CD4-positive, alpha-beta T cell treated with Interleukin-21 for 1 hour (primary cell): ENCODE measurements around the gene PYROXD2.
"Not testable (repeated sequence)": the region's sequence is repeated elsewhere in the genome, so short reads cannot be mapped to it uniquely, and the experiment has no call there.

Experiments used
- DNase-seq: peaks from one replicate; pipeline ENCODE4 v3.0.0-alpha.2; 2020

PYROXD2 gene

DNA sequence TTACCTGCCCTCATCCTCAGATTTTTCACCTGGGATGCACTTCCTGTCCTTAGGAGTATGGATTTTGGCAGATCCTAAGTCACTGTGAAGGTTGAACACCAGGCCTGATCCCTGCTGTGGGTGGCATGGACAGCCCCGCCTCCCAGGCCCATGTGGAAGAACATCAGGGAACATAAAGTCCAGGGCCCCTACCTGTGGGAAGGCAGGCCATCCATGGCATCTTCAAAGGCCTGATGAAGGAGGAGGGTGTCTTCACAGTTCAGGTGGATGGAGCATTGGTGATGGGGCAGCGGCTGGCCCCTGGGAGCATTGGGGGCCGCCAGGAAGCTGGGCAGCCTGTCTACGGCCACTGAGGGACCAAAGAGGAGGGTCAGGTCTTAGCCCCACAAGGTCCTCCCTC lies 24.6 kb downstream of the PYROXD2 start:
- no peak for DNase-seq

DNA sequence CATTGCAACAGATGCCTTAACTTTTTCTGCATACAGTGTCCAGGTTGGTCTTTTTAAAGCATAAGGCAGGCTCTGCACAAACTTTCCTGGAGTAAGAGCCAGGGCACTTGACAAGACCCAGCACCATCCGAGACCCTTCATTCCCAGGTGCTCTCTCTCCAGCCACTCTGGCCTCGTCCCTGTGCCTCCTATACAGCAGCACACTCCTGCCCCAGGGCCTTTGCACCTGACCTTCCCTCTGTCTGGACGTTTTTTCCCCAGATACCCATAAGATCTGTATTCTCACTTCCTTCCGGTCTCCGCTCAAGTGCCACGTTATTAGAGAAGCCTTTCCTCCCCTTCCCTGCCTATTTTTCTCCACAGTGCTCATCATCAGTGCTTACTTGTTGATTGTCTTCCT lies 25.6 kb downstream of the PYROXD2 start:
- DNase-seq, result no peak

DNA sequence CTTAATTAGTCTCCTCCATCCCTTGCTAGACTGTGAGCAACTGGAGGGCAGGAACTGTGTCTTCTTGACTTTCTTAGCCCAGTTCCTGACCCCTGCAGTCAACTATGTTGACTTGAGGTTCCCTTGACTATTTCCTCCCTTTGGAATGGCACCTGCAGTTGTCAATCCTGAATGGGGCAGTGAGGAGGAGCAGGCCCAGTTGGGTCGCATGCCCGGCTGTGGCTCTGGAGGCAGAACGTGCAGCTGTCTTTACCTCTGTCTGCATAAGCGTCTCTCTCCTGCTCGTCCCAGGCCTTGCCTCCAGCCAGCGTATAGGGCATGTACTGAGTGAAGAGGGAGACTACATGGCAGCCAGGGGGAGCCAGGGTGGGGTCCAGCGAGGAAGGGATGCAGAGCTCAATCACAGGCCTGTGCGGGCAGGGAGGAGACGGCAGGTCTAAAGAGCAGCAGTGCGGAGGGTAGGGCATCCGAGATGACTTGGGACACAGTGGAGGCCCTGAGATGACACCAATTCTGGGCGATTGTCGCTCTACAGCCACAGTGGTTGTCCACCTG lies 26.8 kb downstream of the PYROXD2 start:
- DNase-seq, result no peak

DNA sequence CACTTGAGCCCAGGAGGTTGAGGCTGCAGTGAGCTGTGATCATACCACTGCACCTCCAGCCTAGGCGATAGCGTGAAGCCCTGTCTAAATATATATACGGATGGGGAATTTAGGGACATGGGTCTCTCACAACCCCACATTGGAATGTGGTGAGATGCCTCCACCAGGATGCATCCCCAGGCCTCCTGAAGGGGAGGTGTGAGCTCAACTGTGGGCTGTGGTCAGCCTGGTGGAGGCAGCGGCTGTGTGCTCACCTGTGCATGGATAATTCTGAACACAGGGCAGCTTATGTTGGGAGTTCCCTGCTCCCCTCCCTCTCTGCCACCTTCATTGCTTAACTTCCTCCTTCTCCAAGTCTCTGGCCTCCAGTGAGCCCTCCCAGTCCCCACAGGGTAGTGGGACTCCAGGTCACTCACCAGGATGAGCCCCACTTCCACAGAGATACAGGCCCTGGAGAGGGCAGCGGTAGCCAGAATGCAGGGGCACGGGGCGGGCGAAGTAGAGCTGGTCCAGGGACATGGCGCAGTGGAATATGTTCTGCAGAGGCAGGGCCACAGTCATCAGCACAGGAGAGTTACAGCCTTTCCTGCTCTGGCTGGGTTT lies 30.4 kb downstream of the PYROXD2 start:
- DNase-seq, result no peak

DNA sequence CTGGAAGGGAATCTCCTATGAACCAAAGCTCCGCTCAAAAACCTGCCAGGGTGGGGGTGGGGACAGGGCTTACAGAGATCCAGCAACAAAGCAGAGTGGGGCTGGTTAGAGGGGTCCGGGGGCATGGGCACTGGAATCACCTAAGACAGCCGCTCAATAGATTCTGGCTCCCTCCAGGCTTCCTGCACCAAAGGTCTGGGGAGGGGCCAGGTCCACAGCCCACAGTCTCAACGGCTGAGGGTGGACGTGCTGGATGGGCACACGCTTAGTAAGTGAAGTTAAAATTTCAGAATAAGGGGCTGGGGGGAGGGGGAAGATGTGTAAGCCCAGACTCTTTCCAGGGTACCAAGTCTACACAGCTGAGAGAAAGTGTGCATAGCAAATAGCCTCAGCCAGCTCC lies 31.1 kb downstream of the PYROXD2 start:
- DNase-seq, result no peak

DNA sequence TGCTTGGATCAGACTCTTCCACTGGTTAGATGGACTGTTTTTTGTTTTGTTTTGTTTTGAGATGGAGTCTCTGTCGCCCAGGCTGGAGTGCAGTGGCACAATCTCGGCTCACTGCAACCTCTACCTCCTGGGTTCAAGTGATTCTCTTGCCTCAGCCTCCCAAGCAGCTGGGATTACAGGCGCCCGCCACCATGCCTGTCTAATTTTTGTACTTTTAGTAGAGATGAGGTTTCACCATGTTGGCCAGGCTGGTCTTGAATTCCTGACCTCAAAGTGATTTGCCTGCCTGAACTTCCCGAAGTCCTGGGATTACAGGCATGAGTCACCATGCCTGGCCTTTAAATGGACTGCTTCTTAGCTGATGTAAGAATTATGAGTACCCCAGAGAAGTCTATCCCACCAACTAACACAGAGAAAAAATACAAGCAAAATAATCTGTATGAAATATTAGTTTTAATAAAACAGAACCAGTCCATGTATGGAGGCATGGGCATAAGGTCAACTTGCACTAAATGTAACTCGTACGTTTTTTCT lies 31.8 kb downstream of the PYROXD2 start:
- not testable (repeated sequence) for DNase-seq

DNA sequence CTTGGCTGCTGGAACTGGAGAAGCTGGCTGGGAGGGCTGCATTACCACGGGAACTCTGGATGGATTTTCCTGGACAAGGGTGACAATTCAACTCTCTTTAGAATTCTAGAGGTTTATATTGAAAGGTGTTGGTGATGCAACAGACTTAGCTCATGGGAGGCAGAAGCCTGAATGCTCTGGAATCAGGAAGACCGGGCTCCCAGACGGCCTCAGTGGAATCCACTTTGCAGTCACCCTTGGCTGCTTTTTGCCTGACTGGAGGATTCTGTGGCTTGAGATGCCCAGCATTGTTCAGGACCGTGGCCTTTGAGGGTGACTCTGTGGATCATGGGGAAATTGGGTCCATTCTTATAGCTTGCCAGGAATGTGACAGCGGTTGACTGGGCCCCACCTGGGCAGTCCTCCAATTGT lies 32.3 kb downstream of the PYROXD2 start:
- DNase-seq, result no peak

DNA sequence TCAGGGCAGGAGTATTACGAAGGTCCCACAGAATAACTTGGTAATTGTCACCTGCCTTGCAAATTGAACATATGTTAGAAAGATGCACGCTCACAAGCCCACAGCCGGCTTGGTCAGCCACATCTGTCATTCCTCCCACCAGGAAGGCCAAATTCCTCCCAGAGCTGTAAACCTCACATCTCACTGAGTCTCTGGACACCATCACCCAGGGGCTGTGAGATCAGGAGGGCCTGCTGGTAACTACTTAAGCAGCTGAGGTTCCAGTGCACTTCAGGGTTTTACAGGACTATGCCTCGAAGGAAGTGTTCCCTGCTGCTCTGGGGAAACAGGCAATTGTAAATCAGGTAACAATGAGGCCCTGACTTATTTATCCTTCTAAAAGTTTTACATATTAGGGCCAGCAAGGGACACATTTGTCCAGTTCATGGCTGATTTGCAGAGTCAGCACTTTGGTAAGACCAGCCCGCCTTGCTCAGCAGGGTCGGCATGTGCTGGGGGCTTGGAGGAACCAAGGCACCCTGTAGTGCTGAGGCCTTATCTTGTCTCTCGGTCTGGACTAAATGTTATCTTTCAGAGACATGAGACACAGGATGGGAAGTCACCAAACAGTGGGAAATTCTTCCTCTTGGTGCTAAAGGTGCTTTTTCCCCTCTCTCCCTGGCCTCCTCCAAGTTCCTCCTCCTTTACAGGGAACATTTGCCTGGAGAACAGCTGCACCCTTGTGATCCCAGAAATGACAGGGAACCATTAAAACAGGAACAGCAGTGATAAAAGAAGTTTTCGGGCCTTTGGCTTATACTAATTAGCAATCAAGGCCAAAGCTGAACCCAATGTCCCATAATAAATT lies 34.3 kb downstream of the PYROXD2 start:
- DNase-seq, result no peak

DNA sequence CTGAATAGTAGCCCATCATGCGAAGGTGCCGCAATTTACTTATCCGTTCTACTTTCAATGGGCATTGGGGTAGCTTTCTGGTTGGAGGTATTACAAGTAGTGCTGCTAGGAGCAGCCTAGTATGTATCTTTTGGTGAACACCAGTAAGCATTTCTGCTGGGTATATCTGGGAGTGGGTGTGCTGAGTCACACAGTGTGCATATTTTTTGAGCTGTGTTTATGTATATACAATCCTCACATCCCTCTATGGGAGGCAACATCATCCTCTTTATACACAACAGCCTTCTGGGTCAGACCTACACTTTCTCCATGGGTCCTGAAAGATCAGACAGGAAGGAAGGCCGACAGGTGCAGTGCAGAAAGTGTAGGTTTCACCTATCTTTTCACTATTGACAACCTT lies 36.3 kb downstream of the PYROXD2 start:
- no peak for DNase-seq

DNA sequence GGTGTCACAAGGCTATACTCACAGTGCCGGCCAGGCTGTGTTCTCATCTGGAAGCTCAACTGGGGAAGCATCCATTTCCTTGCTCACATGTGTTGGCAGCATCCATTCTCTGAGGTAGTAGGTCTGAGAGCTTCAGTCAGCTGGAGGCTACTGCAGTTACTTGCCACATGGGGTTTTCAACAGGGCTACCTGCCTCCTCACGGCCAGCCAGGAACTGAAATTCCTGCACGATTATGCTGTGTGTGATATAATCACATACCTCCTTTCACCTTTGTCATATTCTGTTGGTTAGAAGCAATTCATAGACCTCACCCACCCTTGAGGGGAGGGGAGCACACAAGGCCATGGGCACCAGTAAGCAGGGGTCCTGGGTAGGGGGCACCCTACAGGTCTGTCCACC lies 37.4 kb downstream of the PYROXD2 start:
- DNase-seq, result no peak

DNA sequence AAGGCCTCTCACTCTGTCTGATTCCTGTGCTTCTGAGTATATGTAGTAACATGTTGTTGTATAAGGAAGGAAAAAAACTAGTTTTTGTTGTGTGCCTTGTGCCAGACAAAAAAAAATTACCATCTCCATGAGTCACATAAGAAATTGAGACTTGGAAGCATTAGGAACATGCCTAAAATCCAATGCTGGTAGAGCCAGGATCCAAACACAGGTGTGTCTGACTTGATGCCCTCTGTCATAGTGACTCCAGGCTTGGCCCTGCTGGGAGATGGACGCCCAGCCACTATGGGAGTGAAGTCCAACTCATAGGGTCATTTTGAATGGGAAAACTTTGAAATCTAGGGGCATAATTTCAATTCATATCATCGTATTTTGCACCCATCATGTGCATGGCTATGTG lies 38.0 kb downstream of the PYROXD2 start:
- no peak for DNase-seq

DNA sequence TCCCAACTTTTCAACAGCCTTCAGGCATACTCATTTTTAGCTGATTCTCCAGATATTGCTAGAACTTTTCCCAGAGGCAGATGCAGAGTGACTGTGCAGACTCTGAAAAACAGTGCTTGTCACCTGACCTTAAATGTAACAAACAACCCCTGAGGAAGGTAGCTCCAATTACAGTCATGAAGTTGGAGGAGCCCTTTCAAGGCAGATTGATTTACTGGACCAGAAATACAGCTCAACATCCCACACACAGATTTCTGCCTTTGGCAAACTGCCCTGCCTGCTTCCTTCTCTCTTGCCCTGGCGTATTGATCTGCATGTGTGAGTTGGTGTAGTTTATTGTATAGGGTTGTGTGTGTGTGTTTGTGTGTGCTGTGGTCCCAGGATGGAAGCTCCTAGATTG lies 38.5 kb downstream of the PYROXD2 start:
- no peak for DNase-seq

DNA sequence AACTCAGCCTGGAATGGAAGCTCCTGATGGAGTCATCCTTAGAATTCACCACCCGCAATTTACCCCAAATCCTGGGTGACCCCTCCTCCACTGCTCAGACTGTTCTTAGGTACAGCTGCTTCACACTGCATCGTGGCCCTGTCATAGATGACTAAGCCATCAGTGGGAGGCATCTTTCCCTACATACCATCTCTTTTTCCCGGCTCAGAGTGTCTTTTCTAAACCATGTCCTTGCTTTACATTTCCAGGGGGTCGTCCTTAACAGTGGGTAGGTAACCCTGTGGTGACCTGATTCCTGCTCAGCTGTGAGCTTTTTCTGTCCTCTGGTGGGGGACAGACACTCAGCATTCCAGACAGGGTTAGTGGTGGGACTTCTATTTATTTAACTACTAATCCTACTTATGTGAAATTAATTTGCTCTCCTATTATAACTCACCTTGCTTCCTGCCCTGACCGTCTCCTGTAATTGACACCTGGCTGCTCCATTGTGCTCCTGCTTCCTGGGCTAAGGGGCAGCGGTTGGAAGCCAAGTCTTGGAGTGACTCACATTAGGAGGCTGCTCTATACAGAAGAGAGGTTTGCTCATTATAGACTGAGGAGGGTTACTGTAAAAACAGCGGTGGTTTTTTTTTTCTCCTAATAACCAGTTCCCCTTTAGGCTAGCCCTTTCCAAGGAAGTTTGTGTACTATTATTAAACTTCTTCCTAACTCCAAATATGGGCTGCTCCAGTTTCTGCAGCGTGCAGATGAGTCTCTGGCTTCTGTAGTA lies 40.6 kb downstream of the PYROXD2 start:
- DNase-seq, result no peak

DNA sequence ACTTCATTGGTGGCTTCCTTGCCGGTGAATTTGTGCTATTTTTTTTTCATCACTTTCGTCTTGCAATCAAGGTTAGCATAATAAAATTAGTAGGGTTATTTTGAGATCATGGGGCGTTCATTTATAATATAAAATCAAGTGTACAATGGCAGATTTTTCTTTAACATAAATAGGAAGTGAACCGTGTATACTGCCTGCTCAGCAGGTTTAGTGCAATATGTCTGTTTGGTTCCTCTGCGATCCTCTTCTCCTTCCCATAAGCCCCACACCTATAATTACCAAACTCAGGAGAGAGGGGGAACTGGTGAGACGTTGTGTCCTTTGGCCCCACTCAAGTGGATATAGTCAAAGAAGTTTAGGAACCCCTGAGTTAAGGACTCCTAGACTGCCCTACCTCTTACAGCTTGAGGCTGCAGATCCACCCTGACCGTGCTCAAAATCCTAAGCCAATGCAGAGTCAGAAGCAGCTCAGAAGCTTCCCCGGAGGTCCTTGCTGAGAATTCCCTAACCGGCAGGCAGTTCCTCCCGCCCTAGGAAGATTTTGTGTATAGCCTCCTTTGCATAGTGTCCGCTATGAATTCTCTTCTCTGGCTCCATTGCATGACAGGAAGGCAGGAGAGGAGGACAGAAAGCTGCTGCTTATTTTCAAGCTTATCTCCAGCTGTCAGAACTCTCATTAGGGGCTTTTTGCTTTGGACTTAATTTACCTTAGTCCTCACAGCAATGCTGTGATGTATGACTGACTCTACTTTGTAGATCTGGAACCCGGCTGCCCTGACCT lies 41.5 kb downstream of the PYROXD2 start:
- no peak for DNase-seq

DNA sequence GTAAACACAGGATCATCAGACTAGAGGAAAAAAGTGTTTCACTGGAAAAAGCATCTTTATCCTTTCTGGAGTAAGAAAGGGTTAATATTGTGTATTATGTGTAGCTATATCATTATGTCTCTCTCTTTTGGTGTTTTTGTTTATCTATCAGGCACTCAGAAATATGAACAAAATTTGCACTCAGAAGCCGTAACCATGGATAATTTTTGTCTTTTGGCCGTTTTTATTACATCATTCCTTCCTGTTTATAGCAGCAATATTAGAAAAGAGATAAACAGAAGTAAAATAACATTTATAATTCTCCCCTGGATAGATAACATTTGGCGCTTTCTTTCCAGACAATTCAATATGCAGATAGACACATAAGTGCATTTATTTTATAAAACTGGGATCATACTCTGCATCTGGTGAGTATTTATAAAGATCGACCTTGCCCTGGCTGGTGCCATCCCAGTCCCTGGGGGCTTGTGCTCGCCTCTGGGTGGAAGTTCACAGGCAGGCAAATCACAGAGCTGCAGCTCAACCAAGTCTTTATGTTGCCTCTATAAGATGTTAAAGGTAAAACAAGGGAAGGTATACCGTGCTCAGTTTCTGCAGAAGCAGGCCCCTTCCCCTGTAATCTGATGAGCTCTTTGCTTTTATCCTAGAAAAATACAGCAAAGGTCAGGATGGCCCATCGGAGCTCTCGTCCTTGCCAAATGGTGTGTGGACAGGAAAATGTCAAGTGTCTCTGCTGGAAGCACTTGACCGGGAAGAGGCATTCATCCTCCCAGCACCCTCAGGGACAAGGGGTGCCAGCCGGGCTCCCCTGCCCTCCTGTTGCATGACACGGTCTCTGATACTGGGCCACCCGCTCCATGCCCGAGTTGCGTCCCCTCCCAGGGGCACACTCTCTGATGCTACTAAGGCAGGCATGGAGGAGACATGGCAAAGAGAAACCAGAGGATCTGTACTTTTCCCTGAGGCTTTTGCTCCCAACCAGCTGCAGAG lies 43.9 kb downstream of the PYROXD2 start:
- no peak for DNase-seq

DNA sequence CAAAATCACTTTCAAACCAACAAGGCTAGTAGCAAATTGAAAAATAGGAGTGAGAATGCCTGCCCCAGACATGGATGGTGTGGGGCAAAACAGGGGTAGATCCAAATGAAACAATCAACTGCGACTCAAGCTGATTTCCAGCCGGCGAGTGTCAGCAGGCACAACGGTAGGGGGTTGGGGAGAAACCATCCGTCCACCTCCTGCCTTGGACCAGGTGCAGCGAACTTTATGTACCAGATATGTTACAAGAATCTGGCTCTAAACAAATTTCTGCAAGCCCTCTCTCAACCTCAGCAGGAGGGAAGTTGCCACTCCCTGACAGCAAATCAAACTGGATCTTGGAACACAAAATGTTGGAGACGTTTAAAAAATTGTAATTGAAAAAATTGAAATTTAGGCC lies 45.2 kb downstream of the PYROXD2 start:
- DNase-seq, result no peak

DNA sequence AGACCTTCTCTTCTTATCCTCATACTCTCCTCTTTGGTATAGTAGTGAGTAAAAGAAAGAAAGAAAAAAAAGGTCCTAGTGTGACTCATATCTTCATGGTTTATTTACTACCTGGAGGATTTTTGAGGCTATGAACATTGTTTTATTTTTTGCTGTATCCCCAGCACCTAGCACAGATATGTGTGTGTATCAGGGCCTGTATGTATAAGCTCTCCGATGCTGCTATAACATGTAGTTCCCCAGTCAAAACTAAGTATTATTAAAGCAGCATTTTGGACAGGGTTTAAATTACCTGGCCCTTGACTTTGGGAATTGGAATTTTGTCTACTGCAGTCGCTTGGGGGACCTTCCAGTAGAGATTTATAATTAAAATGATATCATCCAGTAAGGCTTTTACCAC lies 46.3 kb downstream of the PYROXD2 start:
- no peak for DNase-seq

DNA sequence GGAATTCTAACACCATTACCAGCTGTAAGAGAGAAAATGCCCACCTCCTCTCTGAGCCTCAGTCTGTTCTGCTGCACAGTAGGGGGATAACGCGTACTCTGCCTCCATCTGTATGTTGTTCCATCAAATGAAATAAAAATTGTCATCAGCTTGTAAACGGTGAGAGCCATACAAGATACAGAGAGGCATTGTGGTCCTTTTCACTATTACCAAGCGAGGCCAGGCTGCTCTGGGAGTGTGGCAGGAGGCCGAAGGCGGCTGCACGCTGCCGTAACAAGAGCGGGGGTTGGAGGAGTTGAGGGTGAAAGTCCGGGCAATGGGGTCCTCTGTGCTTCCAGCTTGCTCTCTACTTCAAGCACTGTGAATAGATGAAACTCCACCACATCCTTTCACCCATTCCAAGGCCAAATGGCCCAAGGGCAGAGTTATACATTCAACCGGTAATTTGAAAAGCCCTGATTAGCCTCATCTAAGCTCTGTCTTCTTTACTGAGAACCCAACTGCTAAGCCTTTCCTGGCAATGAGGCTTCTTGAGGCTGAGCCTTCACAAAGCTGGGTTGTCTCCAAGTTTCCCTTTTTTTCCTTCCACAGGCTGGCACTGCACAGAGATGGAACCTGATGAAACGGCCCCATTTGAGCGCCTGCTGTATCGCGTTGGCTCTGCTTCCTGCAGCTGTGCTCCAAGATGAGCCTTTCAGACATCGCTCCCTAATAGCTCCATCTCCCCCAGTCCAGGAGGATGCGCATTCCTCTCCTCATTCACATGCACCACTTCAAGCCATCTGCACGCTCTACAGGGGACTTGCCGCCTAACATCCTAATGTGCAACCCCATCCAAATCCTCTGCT lies 47.2 kb downstream of the PYROXD2 start:
- no peak for DNase-seq

DNA sequence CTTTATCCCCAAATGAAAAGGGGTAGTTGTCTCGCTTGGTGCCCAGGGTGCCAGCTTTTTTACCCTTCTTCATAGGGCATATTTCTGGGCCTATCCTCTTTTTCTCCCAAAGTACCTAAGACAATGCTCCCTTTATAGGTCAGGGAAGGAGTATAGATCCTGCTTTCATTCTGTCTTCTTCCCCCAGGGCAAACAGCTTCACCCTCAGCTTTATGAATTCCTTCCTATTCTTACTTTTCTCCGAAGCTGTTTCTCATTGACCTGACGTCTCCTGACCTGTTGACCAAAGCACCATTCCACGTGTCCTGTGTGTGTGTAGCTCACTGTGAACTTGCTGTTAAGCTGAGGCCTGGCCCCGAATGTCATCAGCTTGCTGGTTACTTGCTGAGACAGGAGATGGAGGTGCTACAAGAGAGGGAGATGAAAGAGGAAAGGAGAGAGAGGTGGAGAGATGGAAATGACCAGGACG lies 48.9 kb downstream of the PYROXD2 start:
- DNase-seq, result no peak

DNA sequence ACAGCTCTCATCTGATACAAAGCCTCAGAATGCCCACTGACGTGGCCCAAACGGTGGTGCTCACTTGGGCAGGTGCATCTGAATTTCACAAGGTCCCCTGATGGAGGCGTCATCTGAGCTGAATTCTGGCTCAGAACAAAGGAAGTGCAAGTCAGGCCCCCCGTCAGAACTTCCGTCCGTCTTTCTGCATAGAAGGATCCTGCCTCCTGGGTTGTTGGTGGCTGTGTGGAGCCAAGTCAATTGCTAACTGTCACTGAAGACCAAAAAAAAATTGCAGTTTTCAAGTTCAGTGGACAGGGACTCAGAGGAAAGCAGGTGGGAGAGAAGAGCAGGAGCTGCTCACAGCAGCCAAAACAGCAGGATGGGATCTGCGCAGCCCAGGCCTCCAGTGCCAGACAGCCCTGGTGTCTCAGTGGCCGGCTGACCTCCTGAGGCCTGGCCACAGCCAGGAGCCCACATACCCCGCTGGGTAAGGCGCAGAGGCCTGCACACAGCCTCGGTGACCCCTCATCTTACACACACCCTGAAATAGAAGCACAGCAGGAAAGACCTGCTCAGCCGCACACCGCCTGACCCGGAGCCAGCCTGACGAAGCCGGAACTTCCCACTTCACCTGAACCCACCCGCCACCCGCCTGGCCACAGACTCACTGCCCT lies 49.4 kb downstream of the PYROXD2 start:
- no peak for DNase-seq
